ENCODE results near the gene CACNG4.

DNA sequence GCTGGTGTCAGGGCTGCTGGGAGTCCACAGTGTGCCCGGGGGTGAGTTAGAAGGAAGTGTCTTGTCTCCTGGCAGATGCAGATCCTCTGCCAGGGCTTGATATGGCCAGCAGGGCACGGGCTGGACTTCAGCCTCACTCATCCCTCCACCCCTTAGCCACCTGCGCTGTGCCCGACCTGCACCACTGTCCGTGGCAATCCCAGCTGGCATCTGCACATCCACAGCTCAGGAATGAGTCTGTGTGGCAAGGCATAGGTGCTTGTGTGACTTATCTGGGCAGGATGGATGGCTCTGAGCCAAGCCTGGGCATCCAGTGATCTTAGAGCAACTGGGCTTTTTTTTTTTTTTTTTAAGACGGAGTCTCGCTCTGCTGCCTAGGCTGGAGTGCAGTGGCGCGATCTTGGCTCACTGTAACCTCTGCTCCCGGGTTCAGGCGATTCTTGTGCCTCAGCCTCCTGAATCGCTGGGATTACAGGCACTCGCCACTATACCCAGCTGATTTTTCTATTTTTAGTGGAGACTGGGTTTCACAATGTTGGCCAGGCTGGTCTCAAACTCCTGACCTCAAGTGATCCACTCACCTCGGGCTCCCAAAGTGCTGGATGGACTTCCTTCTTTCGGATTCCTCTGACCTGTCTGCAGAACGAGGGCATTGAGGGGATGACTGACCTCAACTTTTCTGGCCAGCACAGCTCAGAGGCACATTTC lies 57.4 kb downstream of the CACNG4 start:
- TF ChIP-seq POLR2A (IDR thresholded peaks at IDR 0.05): no peak
- TF ChIP-seq, protein P1, sequence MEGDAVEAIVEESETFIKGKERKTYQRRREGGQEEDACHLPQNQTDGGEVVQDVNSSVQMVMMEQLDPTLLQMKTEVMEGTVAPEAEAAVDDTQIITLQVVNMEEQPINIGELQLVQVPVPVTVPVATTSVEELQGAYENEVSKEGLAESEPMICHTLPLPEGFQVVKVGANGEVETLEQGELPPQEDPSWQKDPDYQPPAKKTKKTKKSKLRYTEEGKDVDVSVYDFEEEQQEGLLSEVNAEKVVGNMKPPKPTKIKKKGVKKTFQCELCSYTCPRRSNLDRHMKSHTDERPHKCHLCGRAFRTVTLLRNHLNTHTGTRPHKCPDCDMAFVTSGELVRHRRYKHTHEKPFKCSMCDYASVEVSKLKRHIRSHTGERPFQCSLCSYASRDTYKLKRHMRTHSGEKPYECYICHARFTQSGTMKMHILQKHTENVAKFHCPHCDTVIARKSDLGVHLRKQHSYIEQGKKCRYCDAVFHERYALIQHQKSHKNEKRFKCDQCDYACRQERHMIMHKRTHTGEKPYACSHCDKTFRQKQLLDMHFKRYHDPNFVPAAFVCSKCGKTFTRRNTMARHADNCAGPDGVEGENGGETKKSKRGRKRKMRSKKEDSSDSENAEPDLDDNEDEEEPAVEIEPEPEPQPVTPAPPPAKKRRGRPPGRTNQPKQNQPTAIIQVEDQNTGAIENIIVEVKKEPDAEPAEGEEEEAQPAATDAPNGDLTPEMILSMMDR (IDR thresholded peaks at IDR 0.05): no peak

Measured in uterus (tissue), 2 donors.